ENCODE data around the gene MAP3K12. TPM values are rescaled to one million over a fixed set of nuclear protein-coding genes. Genes with fewer than 3 reads are reported as not detected.
"Not testable (repeated sequence)": the region's sequence is repeated elsewhere in the genome, so short reads cannot be mapped to it uniquely, and the experiment has no call there.

MAP3K12 gene
- total RNA-seq, 2 donors from 2014 or later = 3.2 to 6.8 TPM

DNA sequence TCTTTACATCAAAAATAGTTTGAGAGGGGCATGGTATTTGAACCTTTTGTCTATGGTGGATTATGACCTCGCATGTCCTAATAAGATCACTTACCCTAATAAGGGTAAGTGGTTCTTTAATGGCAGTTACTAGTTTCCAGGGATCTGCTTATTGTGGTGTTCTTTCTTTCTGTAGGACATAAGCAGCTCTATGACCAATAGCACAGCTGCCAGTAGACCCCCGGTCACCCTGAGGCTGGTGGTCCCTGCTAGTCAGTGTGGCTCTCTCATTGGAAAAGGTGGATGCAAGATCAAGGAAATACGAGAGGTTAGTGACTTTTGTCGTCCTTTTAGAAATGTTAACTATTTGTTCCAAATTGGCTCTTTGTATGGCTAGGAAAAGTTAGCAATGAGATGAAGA, 40.2 kb downstream of the MAP3K12 start:
- intact Hi-C loops (cut with DNase I, micrococcal nuclease) = no loop called here
- ATAC-seq (no peak), DNase-seq (no peak)

DNA sequence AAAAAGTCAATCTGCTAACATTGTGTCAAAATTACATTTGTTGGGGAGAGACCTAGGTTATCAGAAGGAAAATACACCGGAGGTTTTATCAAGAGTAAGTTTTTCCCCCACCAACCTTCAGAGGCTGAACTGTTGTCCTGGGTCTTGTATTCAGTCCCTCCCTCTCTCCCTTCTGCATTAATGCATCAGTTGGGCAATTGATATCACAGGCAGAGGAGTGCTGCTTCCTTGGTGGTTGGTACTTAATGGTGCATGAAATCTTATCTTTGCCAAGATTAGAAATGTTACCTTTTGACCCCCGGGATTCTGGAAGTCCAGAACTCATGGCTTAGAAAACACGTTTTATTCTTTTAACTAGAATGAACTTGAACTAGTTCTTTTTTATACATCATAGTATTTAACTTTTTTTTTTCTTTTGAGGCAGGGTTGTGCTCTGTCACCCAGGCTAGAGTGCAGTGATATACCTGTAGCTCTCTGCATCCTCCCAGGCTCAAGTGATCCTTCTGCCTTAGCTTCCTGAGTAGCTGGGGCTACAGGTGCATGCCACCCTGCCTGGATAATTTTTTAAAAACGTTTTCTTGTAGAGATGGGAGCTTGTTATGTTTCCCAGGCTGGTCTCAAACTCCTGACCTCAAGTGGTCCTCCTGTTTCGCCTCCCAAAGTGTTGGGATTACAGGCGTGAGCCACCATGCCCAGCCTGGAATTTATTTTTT, 42.4 kb downstream of the MAP3K12 start:
- no peak for ATAC-seq
- DNase-seq = no peak
- intact Hi-C loops (cut with DNase I, micrococcal nuclease) = no loop called here

DNA sequence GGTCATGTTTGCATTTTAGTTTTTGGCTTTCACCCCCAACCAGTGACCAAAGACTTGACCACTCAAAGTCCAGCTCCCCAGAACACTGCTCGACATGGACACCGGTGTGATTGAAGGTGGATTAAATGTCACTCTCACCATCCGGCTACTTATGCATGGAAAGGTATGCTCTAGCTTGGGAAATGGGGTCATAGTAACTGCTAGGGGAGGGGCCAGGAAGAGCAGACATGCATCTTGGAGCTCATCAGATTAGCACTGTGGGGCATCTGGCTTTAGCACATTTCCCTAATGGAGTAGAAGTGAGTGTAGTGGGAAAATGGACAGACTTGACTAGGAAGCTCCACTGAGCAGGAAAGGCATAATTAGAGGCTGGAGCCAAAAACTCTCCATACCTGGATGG, 44.6 kb downstream of the MAP3K12 start:
- intact Hi-C loops (cut with DNase I, micrococcal nuclease) = no loop called here
- ATAC-seq (no peak), DNase-seq (no peak)

DNA sequence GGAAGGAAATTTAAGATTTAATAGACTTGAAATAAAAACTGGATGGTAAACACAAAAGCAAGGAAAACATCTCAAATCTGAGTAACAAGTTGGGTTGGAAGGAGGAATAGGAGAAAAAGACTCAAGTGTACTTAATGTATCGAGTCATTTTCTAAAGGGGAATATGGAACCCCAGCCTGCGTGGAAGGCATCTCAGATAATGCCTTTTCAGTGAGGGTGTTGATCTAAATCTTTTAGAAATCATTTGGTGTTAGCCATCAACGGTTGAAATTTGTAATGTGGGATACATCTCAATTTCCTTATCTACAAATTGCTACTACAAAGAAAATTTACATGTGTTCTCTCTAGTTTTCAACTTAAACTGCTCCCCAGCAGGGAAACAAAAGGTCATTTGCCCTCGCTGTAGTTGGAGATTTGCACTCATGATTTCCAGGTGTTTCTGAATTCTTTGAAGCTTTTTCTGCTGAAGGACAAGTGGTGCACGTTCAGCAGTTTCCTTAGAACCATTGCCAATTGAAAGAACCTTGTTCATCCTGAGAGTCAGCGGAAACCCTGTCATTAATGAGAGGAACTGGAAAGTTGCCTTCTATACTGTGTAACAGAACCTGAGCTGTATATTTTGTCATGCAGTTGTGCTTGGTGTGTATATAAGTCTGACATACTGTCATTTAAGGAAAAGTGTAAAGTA, 45.2 kb downstream of the MAP3K12 start:
- ATAC-seq (no peak), DNase-seq (no peak)
- intact Hi-C loops (cut with DNase I, micrococcal nuclease) = no loop called here

DNA sequence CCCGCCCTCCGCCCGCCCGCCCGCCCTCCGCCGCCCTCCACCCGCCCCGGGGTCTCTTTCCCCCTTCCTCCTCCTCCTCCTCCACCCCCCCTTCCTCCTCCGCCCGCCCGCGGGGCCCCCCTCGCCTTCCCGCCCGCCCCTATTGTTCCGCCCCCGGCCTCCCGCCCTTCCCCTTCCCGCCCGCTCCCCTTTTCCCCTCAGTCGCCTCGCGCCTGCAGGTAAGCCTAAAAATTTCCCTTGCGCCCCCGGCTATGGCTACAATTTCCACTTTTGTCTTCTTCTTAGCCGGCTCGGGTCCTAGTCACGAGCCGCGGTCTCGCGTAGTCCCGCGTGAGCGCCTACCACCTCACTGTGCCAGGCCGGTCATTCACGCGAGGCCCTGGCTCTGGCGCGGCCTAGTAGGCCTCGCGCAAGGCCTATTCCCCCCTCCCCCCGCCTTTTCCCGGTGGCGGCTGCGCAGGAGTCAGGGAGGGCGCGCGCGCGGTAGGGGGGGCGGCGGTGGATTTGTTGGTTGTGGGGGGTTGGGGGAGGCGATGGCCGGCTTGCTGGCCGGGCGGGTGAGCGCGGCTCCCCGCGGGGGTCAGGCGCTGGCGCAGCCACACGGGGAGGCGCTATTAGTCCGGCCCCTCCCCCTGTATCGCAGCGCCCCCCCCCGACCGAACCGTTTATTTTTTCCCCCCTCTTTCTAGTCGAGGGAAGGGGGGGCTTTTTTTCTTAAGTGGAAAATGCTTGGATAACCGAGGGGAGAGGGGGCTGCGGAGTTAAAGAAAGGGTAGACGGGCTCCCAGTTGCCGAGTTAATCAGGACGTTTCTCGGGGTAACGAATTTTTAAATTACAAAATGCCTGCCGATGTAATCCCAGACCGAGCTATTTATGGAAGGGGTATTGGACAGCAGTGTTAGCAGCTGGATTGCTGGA, 46.8 kb downstream of the MAP3K12 start:
- DNase-seq (peak; percentile 87 to 88), ATAC-seq (peak; percentile 65)
- intact Hi-C loops (cut with DNase I, micrococcal nuclease) = no loop called here

DNA sequence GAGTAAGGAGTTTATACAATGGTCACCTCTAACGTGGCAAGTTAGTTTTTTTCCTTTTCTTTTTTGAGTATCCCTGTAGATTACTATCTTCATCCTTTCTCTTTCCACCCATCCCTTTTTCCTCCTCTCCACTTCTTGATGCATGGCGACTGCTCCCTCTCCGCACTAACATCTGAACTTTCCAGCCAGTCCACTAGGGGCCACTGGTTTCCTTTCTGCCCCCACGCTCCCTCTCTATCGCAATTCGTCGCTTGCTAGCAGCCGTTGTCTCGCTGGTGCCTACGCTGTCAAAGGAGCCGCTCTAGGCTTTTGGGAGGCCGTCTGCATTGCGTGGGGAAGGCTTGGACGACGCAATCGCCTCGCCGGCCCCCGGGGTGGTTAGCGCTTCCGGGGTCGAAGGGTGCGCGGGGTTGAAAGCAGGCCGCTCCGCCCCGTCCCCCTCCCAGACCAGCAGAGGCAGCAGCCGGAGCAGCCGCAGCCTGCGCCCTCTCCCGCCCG, 47.5 kb downstream of the MAP3K12 start, which contains the start of gene PCBP2:
Gene PCBP2 (plus strand): TSS at position 442 of the 498 bp plus-strand sequence. CDS start 2,699 bp downstream, outside the sequence.
- DNase-seq (peak; percentile 96 to 99), ATAC-seq (peak; percentile 91)
- intact Hi-C loops (cut with DNase I, micrococcal nuclease) = no loop called here

DNA sequence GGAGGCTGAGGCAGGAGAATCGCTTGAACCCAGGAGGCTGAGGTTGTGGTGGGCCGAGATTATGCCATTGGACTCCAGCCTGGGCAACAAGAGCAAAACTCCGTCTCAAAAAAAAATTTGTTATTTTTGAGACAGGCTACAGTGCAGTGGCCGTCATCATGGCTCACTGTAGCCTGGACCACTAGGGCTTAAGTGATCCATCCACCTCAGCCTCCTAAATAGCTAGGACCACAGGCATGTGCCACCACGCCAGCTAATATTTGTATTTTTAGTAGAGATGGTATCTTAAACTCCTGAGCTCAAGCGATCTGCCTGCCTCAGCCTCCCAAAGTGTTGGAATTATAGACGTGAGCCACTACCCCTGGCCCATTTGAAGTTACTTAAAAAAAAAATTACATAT, 48.3 kb downstream of the MAP3K12 start:
- intact Hi-C loops (cut with DNase I, micrococcal nuclease) = no loop called here
- DNase-seq = no peak
- ATAC-seq = no peak

DNA sequence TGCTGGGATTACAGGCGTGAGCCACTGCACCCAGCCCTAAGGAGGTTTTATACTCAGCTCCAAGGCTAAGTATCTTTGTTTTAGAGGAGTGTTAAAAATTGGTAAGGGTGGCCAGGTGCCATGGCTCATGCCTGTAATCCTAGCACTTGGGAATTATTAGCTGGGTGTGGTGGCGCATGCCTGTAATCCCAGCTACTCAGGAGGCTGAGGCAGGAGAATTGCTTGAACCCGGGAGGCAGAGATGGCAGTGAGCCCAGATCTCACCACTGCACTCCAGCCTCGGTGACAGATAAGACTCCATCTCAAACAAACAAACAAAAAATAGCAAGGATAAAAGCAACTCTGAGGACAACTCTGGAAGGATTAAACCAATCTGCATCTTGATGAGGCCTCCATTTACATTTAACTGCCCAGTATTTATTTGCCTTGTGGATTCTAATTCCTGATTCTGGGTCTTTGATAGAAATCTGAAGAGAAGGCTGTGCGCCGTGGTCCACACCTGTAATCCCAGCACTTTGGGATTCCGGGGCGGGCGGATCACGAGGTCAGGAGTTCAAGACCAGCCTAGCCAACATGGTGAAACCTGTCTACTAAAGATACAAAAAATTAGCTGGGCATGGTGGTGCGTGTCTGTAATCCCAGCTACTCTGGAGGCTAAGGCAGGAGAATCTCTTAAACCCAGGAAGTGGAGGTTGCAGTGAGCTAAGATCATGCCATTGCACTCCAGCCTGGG, 54.5 kb downstream of the MAP3K12 start:
- intact Hi-C loops (cut with DNase I, micrococcal nuclease) = not testable (repeated sequence)
- ATAC-seq (peak; percentile 10), DNase-seq (peak in 1 of 2 donors; percentile 38)

DNA sequence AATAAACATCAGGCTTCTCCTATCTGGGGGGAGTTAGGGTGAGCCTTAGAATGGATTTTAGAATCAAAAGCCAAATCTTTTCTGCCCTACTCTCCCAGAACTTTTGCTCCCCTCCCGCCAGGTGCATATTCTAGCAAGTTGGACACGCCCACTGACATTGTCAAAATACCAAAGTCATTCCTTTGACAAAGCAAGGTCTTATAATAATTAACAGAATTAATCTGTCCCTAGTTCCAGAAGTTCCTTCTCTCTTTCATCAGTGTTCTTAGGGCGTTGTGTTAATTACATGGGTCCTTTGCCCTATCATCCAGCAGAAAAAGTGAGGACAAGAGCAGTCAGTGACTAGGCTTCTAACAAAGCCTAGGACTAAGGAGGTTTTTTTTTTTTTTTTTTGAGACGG, 55.3 kb downstream of the MAP3K12 start:
- intact Hi-C loops (cut with DNase I, micrococcal nuclease) = no loop called here
- ATAC-seq (peak; percentile 4), DNase-seq (no peak)

DNA sequence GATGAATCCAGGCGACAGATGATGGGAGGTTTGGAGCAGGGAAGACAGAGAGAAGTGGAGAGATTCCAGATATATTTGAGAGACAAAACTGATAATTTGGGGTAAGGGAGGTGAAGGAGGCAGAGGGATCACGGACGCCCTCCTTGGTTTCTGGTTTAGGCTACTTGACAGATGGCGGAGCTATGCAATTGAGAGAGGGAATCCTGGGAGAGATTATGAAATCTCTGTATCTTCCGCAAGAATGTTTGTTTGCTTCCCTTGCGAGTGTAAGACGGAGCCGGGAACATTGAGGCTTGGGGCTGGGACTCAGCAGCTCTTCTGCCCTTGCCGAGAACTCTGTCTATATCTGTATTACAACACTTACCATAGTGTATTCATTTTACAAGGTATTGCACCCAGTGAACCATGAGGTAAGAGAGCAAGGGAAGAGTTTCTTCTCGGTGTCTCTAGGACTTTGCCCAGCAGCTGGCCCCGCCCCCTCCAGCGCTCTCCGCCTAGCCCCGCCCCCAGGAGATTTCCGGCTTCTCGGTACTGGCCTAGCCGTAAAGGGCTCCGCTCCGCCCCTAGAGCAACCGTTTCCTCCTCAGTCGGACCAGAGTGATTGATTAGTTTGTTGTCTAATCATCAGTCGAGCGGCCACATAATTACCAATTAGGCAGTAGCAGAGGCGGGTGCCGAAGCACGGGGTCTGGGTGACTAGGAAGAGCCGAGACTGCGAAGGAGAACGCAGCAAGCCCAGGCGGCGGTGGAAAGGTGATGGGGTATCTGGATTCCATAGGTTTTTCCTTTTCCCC, 58.0 kb downstream of the MAP3K12 start, which contains the start of gene PRR13:
Gene PRR13 (plus strand): TSS at position 695 of the 794 bp plus-strand sequence. CDS start 981 bp downstream, outside the sequence.
- DNase-seq (peak; percentile 99 to 100), ATAC-seq (peak; percentile 84)
- intact Hi-C loops (cut with DNase I, micrococcal nuclease) = no loop called here

DNA sequence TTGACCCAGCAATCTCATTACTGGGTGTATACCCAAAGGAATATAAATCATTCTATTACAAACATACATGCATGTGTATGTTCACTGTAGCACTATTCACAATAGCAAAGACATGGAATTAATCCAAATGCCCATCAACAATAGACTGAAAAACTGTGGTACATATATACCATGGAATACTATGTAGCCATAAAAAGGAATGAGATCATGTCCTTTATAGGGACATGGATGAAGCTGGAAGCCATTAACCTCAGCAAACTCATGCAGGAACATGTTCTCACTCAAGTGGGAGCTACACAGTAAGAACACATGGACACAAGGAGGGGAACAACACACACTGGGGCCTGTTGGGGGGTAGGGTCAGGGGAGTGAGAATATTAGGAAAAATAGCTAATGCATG, 59.7 kb downstream of the MAP3K12 start:
- DNase-seq; ATAC-seq; intact Hi-C loops (cut with DNase I, micrococcal nuclease): not testable (repeated sequence)

DNA sequence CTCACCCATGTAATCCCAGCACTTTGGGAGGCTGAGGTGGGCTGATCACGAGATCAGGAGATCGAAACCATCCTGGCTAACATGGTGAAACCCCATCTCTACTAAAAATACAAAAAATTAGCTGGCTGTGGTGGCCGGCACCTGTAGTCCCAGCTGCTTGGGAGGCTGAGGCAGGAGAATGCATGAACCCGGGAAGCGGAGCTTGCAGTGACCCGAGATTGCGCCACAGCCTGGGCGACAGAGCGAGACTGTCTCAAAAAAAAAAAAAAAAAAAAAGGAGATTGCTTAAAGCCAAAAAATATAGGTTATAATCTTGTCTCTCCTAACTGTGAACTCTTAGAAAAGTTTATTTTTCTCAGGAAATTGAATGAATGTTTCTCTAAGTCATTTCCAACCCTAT, 63.9 kb downstream of the MAP3K12 start:
- ATAC-seq, DNase-seq: not testable (repeated sequence)

DNA sequence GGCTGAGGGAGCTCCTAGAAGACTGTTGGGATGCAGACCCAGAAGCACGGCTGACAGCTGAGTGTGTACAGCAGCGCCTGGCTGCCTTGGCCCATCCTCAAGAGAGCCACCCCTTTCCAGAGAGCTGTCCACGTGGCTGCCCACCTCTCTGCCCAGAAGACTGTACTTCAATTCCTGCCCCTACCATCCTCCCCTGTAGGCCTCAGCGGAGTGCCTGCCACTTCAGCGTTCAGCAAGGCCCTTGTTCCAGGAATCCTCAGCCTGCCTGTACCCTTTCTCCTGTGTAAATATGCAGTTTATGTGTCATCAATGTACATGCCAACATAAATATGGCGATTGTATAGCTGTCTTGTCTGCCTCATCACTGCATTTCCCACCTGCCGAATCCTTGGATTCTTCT, 68.1 kb downstream of the MAP3K12 start:
- ATAC-seq (no peak), DNase-seq (no peak)
- intact Hi-C loops (cut with DNase I, micrococcal nuclease) = no loop called here

More for the DNA sequence above, 63.9 kb downstream of the MAP3K12 start:
- intact Hi-C loops (cut with DNase I, micrococcal nuclease) = not testable (repeated sequence)

DNA sequence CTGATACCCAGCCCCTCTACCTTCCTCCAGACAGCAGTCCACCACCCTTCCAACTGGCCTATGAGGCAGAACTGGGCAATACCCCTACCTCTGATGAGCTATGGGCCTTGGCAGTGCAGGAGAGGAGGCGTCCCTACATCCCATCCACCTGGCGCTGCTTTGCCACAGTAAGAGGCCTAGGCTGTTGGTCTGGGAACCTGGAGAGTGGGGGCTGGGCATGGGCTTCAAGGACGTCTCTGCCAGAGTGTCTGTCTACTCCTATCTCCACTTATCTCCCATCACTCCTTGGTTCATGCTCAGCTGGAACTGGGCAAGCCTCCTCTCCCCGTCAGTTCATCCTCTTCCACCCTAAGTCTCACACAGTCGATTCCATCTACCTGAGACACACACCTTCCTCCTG, 69.1 kb downstream of the MAP3K12 start:
- DNase-seq (no peak), ATAC-seq (no peak)
- intact Hi-C loops (cut with DNase I, micrococcal nuclease) = no loop called here

Data from left colon (tissue), 2 donors.